A673 (cell line): ENCODE measurements around the gene PSMB2.

Experiments used
- CTCF ChIP-seq: fragments of 300-800, 200-600 bp; sonication (generic); conservative IDR thresholded peaks from 2 replicates; pipeline ENCODE4 v1.5.1; 2017; ENCODE audit warnings: low read depth, mild to moderate bottlenecking, antibody characterized with exemption, low read length, moderate library complexity, mixed read lengths
- EZH2 ChIP-seq: fragments of 200-600 bp; sonication (generic); IDR thresholded peaks from 2 replicates; pipeline ENCODE4 v1.6.1; 2017; ENCODE audit warnings: borderline replicate concordance, low read depth, mild to moderate bottlenecking, mixed read lengths, antibody characterized with exemption, low read length; ENCODE audit not compliant: poor library complexity, severe bottlenecking

DNA sequence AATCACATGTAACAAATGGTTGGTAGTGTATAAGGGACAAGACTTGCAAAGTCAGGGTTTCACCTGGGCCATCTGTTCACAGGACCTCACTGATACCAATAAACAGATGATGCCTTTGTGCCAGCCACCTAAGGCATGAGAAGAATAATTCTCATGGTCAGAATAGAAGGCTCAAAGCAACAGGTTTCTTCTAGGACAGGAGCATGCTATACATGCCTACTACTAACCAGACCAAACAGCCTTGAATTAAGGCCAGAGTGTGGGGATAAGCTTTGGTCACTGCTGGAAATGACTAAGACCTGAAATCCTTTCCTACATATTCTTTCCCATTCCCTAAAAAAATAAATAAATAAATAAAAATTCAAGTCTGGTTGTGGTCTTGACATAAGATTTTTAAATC is 17.5 kb downstream of the PSMB2 start:
- TF ChIP-seq EZH2 = no peak
- TF ChIP-seq CTCF = no peak
